Neuronal stem cell (in vitro differentiated cells): Measurements from ENCODE around the gene MYCBP.

Experiments used
- DNase-seq: peaks from one replicate; pipeline ENCODE4 v3.0.0-alpha.2; 2013; ENCODE audit warnings: low spot score
- H2AFZ ChIP-seq: one replicate; pipeline ENCODE4 v1.6.1; 2013; ENCODE audit warnings: mild to moderate bottlenecking, low read length, inconsistent platforms
- H2AK5ac ChIP-seq: 2 replicates; pipeline ENCODE4 v1.6.1; 2013; ENCODE audit warnings: low read depth, mild to moderate bottlenecking, inconsistent platforms, low read length, moderate library complexity, mixed read lengths
- H2BK120ac ChIP-seq: 2 replicates; pipeline ENCODE4 v1.6.1; 2013; ENCODE audit warnings: low read depth, mild to moderate bottlenecking, inconsistent platforms, low read length, moderate library complexity, mixed read lengths
- H2BK12ac ChIP-seq: one replicate; pipeline ENCODE4 v1.6.1; 2013; ENCODE audit warnings: low read length, inconsistent platforms
- H2BK15ac ChIP-seq: 2 replicates; pipeline ENCODE4 v1.6.1; 2013; ENCODE audit warnings: mild to moderate bottlenecking, low read length, inconsistent platforms, mixed read lengths
- H2BK5ac ChIP-seq: one replicate; pipeline ENCODE4 v1.6.1; 2013; ENCODE audit warnings: inconsistent platforms, mild to moderate bottlenecking, low read length, moderate library complexity
- H3K14ac ChIP-seq: one replicate; pipeline ENCODE4 v1.6.1; 2013; ENCODE audit warnings: low read length, inconsistent platforms
- H3K18ac ChIP-seq: 2 replicates; pipeline ENCODE4 v1.6.1; 2013; ENCODE audit warnings: low read length, inconsistent platforms
- H3K23ac ChIP-seq: 2 replicates; pipeline ENCODE4 v1.6.1; 2013; ENCODE audit warnings: low read depth, mild to moderate bottlenecking, mixed read lengths, low read length, inconsistent platforms; ENCODE audit not compliant: poor library complexity
- H3K27ac ChIP-seq: replicated peaks from 3 replicates; pipeline ENCODE4 v1.5.1; 2013; ENCODE audit warnings: low read length, inconsistent platforms
- H3K27me3 ChIP-seq, 3 experiments: 2 replicates each; pipeline ENCODE4 v1.6.1; 2013; ENCODE audit warnings: low read length in 3 of 3, mild to moderate bottlenecking in 2 of 3, inconsistent platforms in 1 of 3, low read depth in 1 of 3, mixed read lengths in 1 of 3, moderate library complexity in 1 of 3; ENCODE audit not compliant: control insufficient read depth in 3 of 3, insufficient read depth in 3 of 3
- H3K36me3 ChIP-seq, 2 donors: replicated peaks in 1 of 2; 2 replicates each; pipeline ENCODE4 v1.6.1; 2013; ENCODE audit warnings: low read length in 2 of 2; ENCODE audit not compliant: control insufficient read depth in 2 of 2, insufficient read depth in 2 of 2
- H3K4ac ChIP-seq: 2 replicates; pipeline ENCODE4 v1.6.1; 2013; ENCODE audit warnings: inconsistent platforms, mild to moderate bottlenecking, low read length, moderate library complexity
- H3K4me1 ChIP-seq, 2 donors: 1 replicate in 1 of 2; 2 replicates in 1 of 2; pipeline ENCODE4 v1.6.1; 2013; ENCODE audit warnings: low read length in 2 of 2, low read depth in 1 of 2; ENCODE audit not compliant: control insufficient read depth in 2 of 2, insufficient read depth in 1 of 2
- H3K4me2 ChIP-seq: one replicate; pipeline ENCODE4 v1.6.1; 2013; ENCODE audit warnings: mild to moderate bottlenecking, low read length, inconsistent platforms; ENCODE audit not compliant: insufficient read depth, poor library complexity, severe bottlenecking
- H3K4me3 ChIP-seq, 2 donors: 2 replicates each; pipeline ENCODE4 v1.5.1; 2013; ENCODE audit warnings: low read length in 2 of 2, mild to moderate bottlenecking in 2 of 2, inconsistent platforms in 1 of 2, moderate library complexity in 1 of 2
- H3K79me1 ChIP-seq: one replicate; pipeline ENCODE4 v1.6.1; 2013; ENCODE audit warnings: low read depth, mild to moderate bottlenecking, inconsistent platforms, low read length, moderate library complexity
- H3K9ac ChIP-seq: one replicate; pipeline ENCODE4 v1.6.1; 2013; ENCODE audit warnings: mild to moderate bottlenecking, low read depth, low read length, inconsistent platforms; ENCODE audit not compliant: poor library complexity
- H3K9me3 ChIP-seq, 2 donors: replicated peaks in 1 of 2; 2 replicates each; pipeline versions ENCODE3 to v1.6.1; 2013; ENCODE audit warnings: low read length in 2 of 2, mild to moderate bottlenecking in 2 of 2, inconsistent platforms in 1 of 2, low read depth in 1 of 2, mixed read lengths in 1 of 2, moderate library complexity in 1 of 2; ENCODE audit not compliant: control insufficient read depth in 2 of 2, insufficient read depth in 1 of 2
- H4K8ac ChIP-seq: one replicate; pipeline ENCODE4 v1.6.1; 2013; ENCODE audit warnings: low read depth, mild to moderate bottlenecking, inconsistent platforms, low read length, moderate library complexity
- H4K91ac ChIP-seq: one replicate; pipeline ENCODE4 v1.6.1; 2013; ENCODE audit warnings: low read length, low read depth, mild to moderate bottlenecking, inconsistent platforms; ENCODE audit not compliant: poor library complexity
- WGBS, 2 donors: extraction: QIAGEN DNeasy Blood & Tissue Kit; methylation state at CpG; one replicate each; pipeline ENCODE4 v1.1.7; 2013; ENCODE audit warnings: missing lambda C conversion rate in 2 of 2, mixed read lengths in 1 of 2; ENCODE audit not compliant: insufficient read length in 2 of 2, insufficient replicate concordance in 1 of 2; ENCODE audit errors: extremely low coverage in 2 of 2; 5-methylcytosine and 5-hydroxymethylcytosine counted together

Gene MYCBP

DNA sequence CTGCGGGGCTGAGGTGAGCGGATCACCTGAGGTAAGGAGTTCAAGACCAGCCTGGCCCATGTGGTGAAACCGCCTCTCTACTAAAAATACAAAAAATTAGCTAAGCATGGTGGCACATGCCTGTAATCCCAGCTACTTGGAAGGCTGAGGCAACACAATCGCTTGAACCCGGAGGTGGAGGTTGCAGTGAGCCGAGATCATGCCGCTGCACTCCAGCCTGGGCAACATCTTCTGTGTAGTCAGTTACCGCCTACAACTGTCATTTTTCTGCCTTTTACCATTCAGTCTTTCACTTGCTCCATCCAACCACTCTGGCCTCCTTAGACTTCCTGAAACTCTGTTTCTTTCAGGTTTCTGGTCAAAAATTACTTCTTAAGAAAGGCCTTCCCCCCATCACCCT, 2.2 kb downstream of the MYCBP start:
- Histone ChIP-seq H3K4me3 (no peak overlapping the region), H2BK5ac (no peak overlapping the region), H3K18ac (no peak overlapping the region), H3K27ac (no peak overlapping the region), H2AK5ac (no peak overlapping the region), H2BK15ac (no peak overlapping the region), H4K91ac (no peak overlapping the region), H3K79me1 (peaks cover 4% of the 10 kb centered on the region), H2AFZ (no peak overlapping the region), H3K4me2 (no peak overlapping the region), H3K9me3 (no peaks in the 10 kb centered on the region), H3K36me3 (peaks cover 2 to 14% of the 10 kb centered on the region in 2 donors), H3K4ac (no peak overlapping the region), H3K27me3 (no peaks in the 10 kb centered on the region), H2BK120ac (no peak overlapping the region), H3K9ac (peak overlapping the region; percentile 33), H3K4me1 (no peaks in the 10 kb centered on the region), H2BK12ac (no peak overlapping the region), H3K14ac (no peak overlapping the region), H3K23ac (no peak overlapping the region), H4K8ac (no peak overlapping the region)
- DNase-seq = no peak
- no CpG with 5 or more reads among the region's 8 CpGs for WGBS, 2 donors

DNA sequence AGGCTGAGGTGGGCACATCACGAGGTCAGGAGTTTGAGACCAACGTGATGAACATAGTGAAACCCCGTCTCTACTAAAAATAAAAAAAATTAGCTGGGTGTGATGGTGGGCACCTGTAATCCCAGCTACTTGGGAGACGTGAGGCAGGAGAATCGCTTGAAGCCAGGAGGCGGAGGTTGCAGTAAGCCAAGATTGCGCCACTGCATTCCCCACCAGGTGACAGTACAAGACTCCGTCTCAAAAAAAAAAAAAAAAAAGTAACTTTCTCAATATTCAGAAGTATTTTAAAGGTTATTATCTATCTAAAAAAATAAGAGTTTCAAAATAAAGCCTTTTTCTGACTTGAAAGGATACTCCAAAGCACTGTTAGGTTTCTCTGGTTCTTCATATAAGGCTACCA, 5.9 kb downstream of the MYCBP start:
- H3K4me3 ChIP-seq = no peak overlapping the region
- no peak overlapping the region for H2BK5ac ChIP-seq
- no peak overlapping the region for H2BK12ac ChIP-seq
- H2BK15ac ChIP-seq = no peak overlapping the region
- H3K79me1 ChIP-seq = no peaks in the 10 kb centered on the region
- no peak overlapping the region for H3K4ac ChIP-seq
- no peak overlapping the region for H2AFZ ChIP-seq
- no peak overlapping the region for H3K18ac ChIP-seq
- no peaks in the 10 kb centered on the region for H3K9me3 ChIP-seq
- peaks cover 1 to 48% of the 10 kb centered on the region in 2 donors for H3K36me3 ChIP-seq
- no peak overlapping the region for H3K14ac ChIP-seq
- H2BK120ac ChIP-seq = no peak overlapping the region
- no peaks in the 10 kb centered on the region for H3K27me3 ChIP-seq
- DNase-seq = no peak
- H4K91ac ChIP-seq = no peak overlapping the region
- no peak overlapping the region for H3K23ac ChIP-seq
- no peak overlapping the region for H3K27ac ChIP-seq
- H3K4me2 ChIP-seq = no peak overlapping the region
- no peak overlapping the region for H2AK5ac ChIP-seq
- no peak overlapping the region for H4K8ac ChIP-seq
- H3K4me1 ChIP-seq = no peaks in the 10 kb centered on the region
- WGBS, 2 donors = no CpG with 5 or more reads among the region's 8 CpGs
- H3K9ac ChIP-seq = no peak overlapping the region

DNA sequence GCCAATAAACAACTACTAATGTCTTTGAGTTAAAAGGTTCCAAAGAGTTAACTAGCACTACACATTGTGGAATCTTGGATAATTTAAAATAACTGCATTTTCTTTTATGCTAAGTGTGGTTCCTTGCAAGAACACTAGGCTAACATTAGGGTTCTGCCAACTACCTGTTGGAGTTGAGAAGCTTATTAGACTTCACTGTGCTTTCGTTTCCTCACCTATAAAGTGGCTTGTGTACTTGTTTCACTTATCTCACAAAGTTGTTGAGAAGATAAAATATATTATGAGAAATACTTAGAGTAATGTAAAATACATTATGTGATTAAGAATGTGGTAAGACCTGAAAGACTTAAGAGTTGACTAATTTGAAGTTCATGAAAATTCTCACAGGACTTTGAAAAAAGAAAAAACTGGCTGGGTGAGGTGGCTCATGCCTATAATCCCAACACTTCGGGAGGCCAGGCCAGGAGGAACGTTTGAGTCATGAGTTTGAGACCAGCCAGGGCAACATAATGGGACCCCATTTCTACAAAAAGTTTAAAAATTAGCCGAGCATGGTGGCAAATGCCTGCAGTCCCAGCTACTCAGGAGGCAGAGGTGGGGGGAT, 7.9 kb downstream of the MYCBP start:
- no peak overlapping the region for H2AK5ac ChIP-seq
- H3K23ac ChIP-seq = no peak overlapping the region
- no peak overlapping the region for H2BK15ac ChIP-seq
- H3K4me3 ChIP-seq = no peak overlapping the region
- H3K9ac ChIP-seq = no peak overlapping the region
- H3K14ac ChIP-seq = no peak overlapping the region
- H2AFZ ChIP-seq = no peak overlapping the region
- H3K4me2 ChIP-seq = no peak overlapping the region
- H3K27ac ChIP-seq = no peak overlapping the region
- H2BK120ac ChIP-seq = no peak overlapping the region
- no peak overlapping the region for H4K91ac ChIP-seq
- DNase-seq = no peak
- H2BK5ac ChIP-seq = no peak overlapping the region
- H2BK12ac ChIP-seq = no peak overlapping the region
- H3K27me3 ChIP-seq = no peaks in the 10 kb centered on the region
- no peaks in the 10 kb centered on the region for H3K79me1 ChIP-seq
- H3K4me1 ChIP-seq = no peaks in the 10 kb centered on the region
- H3K4ac ChIP-seq = no peak overlapping the region
- no peaks in the 10 kb centered on the region for H3K9me3 ChIP-seq
- peaks cover 1 to 53% of the 10 kb centered on the region in 2 donors for H3K36me3 ChIP-seq
- no CpG with 5 or more reads among the region's 4 CpGs for WGBS, 2 donors
- no peak overlapping the region for H4K8ac ChIP-seq
- no peak overlapping the region for H3K18ac ChIP-seq

DNA sequence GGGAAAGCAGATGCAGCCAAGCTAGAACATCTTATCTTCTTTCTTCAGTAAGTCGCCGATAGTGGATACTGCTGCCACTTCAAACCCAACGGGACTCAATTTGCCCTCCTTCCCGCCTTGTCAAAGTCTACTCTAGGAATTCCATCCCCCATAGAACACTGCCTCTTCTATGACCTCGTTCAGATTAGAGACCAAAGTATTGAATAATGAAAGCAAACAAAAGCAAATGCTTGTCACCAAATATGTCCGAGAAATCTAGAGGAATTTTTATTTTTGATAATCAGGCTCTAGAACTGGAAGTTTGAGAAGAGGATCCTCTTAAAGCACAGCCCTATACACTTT, 12.7 kb downstream of the MYCBP start:
- Histone ChIP-seq H3K4ac (no peak overlapping the region), H3K4me3 (peak overlapping the region; percentile 87 to 96), H3K27me3 (no peaks in the 10 kb centered on the region), H3K9ac (peak overlapping the region; percentile 93), H2BK15ac (no peak overlapping the region), H2AFZ (peak overlapping the region; percentile 94), H3K27ac (no peak overlapping the region), H3K23ac (no peak overlapping the region), H3K9me3 (no peaks in the 10 kb centered on the region), H4K91ac (no peak overlapping the region), H3K4me1 (peaks cover 3 to 5% of the 10 kb centered on the region in 2 donors), H2BK12ac (no peak overlapping the region), H3K36me3 (peaks cover 6 to 57% of the 10 kb centered on the region in 2 donors), H3K18ac (no peak overlapping the region), H3K14ac (no peak overlapping the region), H2AK5ac (no peak overlapping the region), H4K8ac (no peak overlapping the region), H3K4me2 (peak overlapping the region; percentile 72), H2BK120ac (no peak overlapping the region), H3K79me1 (peaks cover 5% of the 10 kb centered on the region), H2BK5ac (no peak overlapping the region)
- no CpG with 5 or more reads among the region's 6 CpGs for WGBS, 2 donors
- DNase-seq = no peak
